NCI-H82 (cell line): ENCODE results near the gene TRMT10A.

Source experiments
- DNase-seq: peaks from one replicate; lab custom pipeline; 2025; lab: John Stamatoyannopoulos, UW

Gene TRMT10A, protein sequence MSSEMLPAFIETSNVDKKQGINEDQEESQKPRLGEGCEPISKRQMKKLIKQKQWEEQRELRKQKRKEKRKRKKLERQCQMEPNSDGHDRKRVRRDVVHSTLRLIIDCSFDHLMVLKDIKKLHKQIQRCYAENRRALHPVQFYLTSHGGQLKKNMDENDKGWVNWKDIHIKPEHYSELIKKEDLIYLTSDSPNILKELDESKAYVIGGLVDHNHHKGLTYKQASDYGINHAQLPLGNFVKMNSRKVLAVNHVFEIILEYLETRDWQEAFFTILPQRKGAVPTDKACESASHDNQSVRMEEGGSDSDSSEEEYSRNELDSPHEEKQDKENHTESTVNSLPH

DNA sequence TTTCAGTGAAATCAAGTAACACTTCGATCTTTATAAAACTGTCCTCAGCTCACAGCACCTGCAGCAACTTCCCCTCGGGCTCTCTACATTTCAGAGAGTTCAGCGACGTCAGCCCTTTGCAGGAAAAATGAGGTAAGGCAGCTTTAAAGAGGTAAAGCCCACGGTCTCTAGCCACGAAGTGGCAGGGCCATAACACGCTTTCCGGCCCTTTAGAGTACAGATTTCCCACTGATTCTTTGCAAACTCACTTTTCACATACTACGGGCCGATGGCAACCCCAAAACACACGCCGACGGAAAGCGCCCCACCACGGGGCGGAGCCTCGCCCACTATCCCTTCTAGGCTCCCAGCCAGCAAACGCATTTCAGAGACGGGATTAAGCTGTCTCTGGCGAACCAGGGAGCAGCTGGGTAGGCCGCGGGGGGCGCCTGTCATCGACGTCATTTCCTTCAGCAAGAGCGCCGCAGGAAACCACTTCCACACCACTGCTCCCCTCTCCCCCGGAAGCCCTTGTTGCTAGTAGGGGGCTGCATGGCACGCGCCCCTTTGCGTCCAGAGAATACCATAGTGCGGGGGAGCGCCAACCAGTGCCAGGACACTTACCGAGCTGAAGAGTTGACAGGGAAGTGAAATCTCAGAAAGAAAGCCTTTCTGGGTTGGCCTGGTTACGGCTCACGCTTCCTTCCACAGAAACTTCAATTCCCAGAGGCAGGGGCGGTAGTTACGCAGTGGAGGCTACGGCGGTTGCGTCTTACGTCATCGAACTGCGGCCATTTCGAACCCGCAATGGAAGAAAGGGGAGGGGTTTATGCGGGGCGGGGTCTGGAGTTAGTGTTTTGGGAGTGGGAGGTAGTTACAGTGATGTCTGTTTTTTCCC is at the start of gene TRMT10A:
TRMT10A (minus strand) TSS at position 730 of the 877 bp plus-strand sequence. CDS start 4,701 bp downstream, outside the sequence.
- peak; percentile 97 for DNase-seq

- DNase-seq: no peak
These were observed 48.9 kb upstream of the TRMT10A start for GRCh38 chr4:99612704-99613103.

- no peak for DNase-seq
These were observed 48.4 kb upstream of the TRMT10A start for GRCh38 chr4:99612281-99612680.

DNA sequence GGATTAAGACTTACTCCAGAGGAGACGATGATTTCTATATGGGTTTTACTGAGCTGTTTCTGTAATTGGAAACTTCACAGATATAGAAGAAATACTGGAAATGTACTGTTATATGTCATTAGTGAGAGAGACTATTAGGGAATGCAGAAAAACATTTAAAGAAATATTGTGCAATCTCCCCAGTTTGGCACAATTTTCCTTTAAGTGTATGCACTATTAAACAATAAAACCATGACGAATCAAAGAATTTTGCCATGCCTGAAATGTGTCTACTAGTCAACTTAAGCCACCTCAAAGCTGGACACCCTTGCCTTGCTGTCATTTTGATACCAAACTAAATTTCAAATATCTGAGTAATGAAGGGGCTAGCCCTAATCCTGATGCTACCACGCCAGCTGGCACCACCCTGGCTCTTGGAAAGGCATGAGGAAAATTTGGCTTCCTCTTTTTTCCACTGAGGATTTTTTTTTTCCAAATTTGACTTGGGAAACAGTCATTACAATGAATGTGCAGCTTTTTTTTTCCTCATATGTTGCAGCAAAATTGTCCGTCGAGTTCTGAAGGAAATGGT is 46.9 kb upstream of the TRMT10A start:
- no peak for DNase-seq

GRCh38 chr4:99608417-99608816 is 44.6 kb upstream of the TRMT10A start:
- DNase-seq: no peak

GRCh38 chr4:99606716-99607115 is 42.9 kb upstream of the TRMT10A start:
- no peak for DNase-seq

DNA sequence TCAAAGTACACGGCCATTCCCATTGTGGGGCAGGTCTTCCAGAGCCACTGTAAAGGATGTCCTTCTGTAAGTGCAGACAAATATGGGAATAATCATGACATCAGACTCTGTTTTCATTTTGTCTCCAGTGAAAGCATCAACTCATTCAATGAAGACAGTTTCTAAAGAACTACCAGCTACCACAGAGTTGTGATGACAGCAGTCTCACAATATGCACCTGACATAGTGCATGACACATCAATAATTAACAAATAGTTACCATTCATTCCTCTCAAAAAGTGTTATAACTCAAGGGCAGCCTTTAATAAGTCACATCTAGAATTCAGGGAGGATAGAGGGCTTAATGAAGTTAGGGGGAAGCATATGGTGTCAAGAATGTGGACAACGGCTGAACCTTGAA is 31.0 kb upstream of the TRMT10A start:
- no peak for DNase-seq

DNA sequence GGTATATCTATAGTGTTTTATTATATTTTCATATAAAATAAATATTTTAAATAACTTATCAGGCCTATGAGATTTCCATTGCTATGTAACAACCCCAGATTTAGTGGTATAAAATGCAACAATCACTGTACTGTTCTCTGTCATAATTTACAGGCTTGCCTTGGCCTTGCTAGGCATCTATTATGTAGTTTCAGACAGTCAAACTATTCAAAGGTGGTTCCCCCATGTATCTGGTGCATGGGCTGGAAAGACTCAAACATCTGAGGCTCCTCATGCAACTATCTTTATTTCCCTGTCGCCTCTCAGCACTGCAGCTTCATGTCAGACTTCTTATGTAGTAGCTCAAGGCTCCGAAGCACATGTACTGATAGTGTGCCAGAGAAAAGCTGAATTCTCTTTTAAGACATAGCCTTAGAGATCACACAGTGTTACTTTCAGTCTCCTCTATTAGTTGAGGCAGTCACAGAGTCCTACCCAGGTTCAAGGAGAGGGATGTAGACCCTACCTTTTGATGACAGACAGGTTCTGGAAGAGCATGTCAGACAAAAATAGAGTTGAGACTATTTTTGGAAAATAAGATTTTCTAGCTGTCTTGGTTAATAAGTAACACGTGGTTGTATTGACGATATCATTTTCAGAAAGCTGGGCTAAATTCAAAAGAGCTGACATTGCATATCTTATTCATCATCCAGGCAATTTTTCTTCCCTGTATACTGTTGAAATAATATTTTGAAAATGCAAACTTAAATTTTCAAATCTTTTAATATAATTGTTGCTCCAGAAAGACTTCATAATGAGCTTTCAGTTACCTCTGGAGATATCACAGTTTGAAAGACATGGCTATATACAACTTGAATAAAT is 30.2 kb upstream of the TRMT10A start:
- no peak for DNase-seq

DNA sequence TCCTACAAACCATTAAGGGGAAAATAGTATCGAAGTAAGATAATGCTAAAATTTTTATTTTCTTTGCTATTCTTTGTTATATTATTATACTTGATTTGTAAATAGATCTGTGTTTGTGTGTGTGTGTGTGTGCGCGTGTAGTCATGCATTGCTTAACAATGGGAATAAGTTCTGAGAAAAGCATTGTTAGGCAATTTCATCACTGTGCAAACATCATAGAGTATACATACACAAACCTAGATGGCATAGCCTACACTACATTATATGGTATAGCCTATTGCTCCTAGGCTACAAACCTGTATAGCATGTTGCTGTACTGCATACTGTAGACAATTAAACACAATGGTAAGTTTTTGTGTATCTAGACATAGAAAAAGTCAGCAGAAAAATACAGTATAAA is 27.9 kb upstream of the TRMT10A start:
- no peak for DNase-seq

- no peak for DNase-seq
These were observed 24.0 kb upstream of the TRMT10A start for GRCh38 chr4:99587803-99588202.

GRCh38 chr4:99587309-99587708 is 23.5 kb upstream of the TRMT10A start:
- no peak for DNase-seq

- no peak for DNase-seq
These were observed 23.0 kb upstream of the TRMT10A start for GRCh38 chr4:99586797-99587196.

- no peak for DNase-seq
These were observed 22.5 kb upstream of the TRMT10A start for GRCh38 chr4:99586322-99586721.

GRCh38 chr4:99585516-99585915 is 21.7 kb upstream of the TRMT10A start:
- no peak for DNase-seq

DNA sequence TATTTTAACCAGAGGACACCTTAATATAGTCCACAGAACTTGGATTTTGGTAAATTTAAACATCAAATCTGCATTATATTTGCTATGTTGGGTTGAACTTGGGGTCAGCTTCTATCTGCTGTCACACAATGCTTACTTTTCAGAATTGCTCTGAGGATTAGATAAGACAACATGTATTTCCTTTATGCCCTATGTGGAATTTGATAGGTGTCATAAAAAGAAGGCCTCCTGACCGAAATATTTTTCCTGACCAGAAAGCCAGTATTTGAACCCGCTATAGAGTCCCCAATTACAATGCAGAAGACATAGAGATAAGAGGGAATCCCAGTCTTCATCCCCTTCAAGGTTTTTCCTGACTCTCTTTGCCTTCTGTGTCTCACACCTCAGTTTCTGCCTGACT is 14.9 kb upstream of the TRMT10A start:
- DNase-seq: no peak

DNA sequence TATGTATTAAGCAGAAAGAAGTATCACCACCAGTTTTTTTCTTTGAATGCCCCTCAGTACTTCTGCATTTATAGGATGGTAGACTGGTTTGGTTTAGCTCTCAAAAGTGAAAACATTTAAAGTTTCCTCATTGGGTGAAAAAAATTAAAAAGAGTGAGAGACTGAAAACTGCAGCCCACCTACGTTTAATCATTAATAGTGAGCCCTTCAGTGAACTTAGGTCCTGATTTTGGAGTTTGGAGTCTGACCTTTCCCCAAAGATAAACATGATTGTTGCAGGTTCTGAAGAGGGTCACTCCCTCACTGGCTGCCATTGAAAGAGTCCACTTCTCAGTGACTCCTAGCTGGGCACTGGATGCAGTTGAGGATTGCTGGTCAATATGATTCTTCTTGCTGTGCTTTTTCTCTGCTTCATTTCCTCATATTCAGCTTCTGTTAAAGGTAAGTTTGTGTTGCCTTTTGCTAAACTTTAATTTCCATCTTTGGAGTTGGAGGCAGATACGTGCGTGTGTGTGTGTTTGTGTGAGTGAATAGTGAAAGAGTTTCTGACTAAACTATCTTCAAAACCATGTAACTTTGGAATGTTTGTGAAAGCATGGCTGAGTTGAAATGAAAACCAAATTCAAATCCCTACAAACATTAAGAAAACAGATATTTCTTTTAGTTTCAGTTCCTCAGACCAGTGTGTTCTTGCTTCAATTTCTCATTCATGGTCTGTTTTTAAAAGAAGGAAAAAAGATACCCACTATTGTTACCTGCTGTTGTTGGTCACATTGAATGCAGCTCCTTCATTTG is 10.9 kb upstream of the TRMT10A start, which contains the start of gene MTTP:
MTTP (plus strand) TSS at position 295 of the 795 bp plus-strand sequence; CDS start at position 381, 86 bp downstream.
- no peak for DNase-seq

DNA sequence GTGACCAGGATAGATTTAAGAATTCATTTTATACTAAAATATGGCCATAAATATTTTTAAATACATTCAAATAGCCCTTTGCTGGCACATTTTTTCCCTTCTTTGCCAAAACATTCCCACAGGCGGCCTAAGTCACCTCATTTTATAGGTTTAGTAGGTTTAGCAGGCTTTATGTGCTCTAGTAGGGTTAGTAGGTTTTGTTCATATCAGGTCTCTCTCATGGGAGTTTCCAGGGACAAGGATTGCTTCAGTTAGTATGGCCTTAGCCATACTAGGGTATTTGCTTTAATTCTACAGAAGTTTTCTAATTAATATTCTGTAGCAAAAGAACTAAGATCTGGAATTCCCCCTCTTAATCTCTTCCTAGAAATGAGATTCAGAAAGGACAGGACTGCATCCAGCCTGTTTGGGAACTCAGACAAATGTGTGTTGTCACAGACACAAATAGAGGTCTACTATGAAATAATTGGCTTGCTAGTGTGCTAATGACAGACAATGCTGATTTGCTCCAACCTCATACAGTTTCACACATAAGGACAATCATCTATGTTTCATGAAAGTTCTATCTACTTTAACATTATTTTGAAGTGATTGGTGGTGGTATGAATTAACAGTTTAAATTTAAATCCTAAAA is 10.0 kb upstream of the TRMT10A start:
- DNase-seq: no peak

GRCh38 chr4:99572527-99573240 is 8.8 kb upstream of the TRMT10A start:
- no peak for DNase-seq

GRCh38 chr4:99571883-99572282 is 8.0 kb upstream of the TRMT10A start:
- no peak for DNase-seq

GRCh38 chr4:99564921-99565320 is 1.1 kb upstream of the TRMT10A start:
- peak; percentile 83 for DNase-seq
